ENCODE data around the gene CCDC91.
A peak's percentile ranks its signal among the peaks of the same experiment; 100 is the strongest.
"Not testable (repeated sequence)": the region's sequence is repeated elsewhere in the genome, so short reads cannot be mapped to it uniquely, and the experiment has no call there.

CCDC91 gene

DNA sequence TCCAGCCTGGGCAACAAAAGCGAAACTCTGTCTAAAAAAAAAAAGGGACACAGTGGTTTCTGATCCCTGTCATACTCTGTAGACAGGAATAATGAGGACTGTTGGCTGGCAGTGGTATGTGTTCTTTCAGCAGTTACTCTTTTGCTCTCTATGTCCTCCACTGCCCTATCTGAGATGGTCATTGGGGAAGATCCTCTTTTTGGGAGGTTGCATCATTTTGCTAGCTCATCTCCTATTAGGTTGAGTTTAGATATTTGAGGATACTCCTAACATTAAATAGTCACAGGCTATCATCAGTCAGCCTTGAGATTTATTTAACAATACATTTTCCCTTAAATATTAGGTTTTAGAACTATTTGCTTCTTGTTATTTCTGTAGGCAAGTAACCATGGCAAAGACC, 5.9 kb upstream of the CCDC91 start:
- H2AFZ ChIP-seq (ENCODE audit: low read length, unreplicated experiment) = no peak overlapping the region
- H3K27ac ChIP-seq (ENCODE audit: low read depth, low read length) = no peak overlapping the region
- peaks cover 5% of the 10 kb centered on the region for H3K79me2 ChIP-seq (ENCODE audit: control insufficient read depth, insufficient read depth, low read length, unreplicated experiment)
- peaks cover 4% of the 10 kb centered on the region for H3K4me1 ChIP-seq (ENCODE audit: control insufficient read depth, insufficient read depth, low read length, unreplicated experiment)
- no peaks in the 10 kb centered on the region for H3K36me3 ChIP-seq (ENCODE audit: insufficient read depth, low read length)
- no peak overlapping the region for H3K4me3 ChIP-seq (ENCODE audit: low read depth, low read length)
- H3K27me3 ChIP-seq (ENCODE audit: insufficient read depth, low read length) = no peaks in the 10 kb centered on the region

DNA sequence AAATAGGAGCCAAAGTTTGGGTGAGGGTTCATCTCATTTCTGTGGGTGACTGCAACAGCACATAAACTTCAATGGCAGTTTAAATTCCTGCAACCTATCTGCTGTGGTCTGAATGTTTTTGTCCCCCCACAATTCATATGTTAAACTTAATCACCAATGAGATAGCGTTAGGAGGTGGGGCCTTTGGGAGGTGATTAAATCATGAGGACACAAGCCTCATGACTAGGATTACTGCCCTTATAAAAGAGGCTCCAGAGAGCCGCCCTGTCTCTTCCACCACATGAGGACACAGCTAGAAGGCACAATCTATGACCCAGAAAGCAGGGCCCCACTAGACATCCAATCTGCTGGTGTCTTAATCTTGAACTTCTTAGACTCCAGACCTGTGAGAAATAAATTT, 3.8 kb upstream of the CCDC91 start:
- H3K27me3 ChIP-seq (ENCODE audit: insufficient read depth, low read length) = no peaks in the 10 kb centered on the region
- H3K27ac ChIP-seq (ENCODE audit: low read depth, low read length) = no peak overlapping the region
- peaks cover 8% of the 10 kb centered on the region for H3K79me2 ChIP-seq (ENCODE audit: control insufficient read depth, insufficient read depth, low read length, unreplicated experiment)
- H3K36me3 ChIP-seq (ENCODE audit: insufficient read depth, low read length) = no peaks in the 10 kb centered on the region
- no peak overlapping the region for H2AFZ ChIP-seq (ENCODE audit: low read length, unreplicated experiment)
- H3K4me1 ChIP-seq (ENCODE audit: control insufficient read depth, insufficient read depth, low read length, unreplicated experiment) = peaks cover 13% of the 10 kb centered on the region
- H3K4me3 ChIP-seq (ENCODE audit: low read depth, low read length) = no peak overlapping the region

DNA sequence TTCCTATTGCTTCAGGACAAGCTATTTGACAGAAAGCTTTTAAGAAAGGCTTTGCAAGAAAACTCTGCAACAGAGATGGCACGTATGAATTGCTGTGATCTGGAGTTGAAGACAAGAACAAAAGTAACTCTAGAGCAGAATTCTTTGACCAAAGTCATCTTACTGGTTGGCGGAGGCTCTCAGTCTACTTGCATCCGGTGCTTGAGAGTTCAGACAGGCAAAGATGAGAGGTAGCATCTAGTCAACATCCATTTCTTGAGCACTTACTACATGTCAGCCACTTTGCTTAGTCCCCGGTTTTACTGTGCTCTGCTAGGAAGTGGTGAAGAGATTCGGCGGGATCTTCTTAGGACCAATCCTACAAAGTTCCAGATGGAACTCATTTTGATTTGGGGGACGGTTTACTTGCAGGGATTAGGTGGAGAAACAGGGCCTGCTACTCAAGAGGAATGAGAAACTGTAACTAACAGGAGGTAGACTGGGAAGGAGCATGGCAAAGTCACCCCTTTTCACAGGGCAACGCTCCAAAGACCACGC, 404 bp upstream of the CCDC91 start:
- H3K27ac ChIP-seq (ENCODE audit: low read depth, low read length) = peak overlapping the region; percentile 97
- peaks cover 22% of the 10 kb centered on the region for H3K4me1 ChIP-seq (ENCODE audit: control insufficient read depth, insufficient read depth, low read length, unreplicated experiment)
- peak overlapping the region; percentile 94 for H3K4me3 ChIP-seq (ENCODE audit: low read depth, low read length)
- H3K79me2 ChIP-seq (ENCODE audit: control insufficient read depth, insufficient read depth, low read length, unreplicated experiment) = peaks cover 28% of the 10 kb centered on the region
- H3K36me3 ChIP-seq (ENCODE audit: insufficient read depth, low read length) = no peaks in the 10 kb centered on the region
- H3K27me3 ChIP-seq (ENCODE audit: insufficient read depth, low read length) = no peaks in the 10 kb centered on the region
- H2AFZ ChIP-seq (ENCODE audit: low read length, unreplicated experiment) = peak overlapping the region; percentile 91

DNA sequence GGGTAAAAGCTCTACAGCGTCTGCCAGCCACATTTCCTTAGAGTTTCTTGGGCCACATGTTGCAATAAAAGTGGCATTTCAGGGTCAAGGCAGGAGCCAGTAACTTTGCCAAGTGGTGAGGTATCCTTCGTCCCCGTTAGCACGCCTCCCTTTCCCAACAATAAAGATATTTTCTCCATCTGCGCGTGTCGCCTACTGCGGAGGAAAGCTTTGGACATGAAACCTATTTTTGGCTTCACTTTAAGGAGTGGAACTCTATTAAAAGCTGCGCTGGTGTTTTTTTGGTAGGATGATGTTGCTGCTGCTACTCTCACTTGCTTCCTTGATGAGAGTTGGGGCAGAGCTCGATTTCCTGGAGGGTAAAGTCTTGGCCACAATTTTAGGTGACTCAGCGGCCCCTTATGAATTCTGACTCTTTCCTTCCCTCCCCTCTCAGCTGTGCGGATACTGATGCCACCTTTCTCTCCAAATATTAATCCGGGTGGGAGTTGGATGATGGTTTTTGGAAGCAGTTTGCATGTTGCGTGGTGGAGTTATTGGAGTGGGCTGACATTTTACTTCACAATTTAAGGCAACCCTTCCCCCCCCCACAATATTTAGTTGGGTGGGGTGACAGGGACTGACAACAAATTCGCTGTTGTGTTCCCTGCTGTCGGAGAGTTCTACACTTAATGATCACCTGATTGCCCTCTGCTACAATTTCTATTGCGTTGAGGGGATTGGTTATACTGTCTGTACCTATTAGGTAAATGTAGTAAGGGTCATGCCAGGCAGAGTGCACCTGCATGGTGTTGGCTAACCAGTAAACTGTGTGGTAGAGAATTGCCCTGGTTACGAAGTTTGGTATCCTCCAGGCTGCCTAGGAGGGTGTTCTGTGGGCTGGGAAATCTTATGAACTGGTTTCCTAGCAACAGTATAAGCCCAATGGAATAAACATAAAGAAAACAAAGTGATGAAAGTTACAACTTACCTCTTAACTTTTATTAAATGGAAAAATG, 1.1 kb downstream of the CCDC91 start:
- Histone ChIP-seq H2AFZ (ENCODE audit: low read length, unreplicated experiment) (peak overlapping the region; percentile 91), H3K79me2 (ENCODE audit: control insufficient read depth, insufficient read depth, low read length, unreplicated experiment) (peaks cover 28% of the 10 kb centered on the region), H3K36me3 (ENCODE audit: insufficient read depth, low read length) (no peaks in the 10 kb centered on the region), H3K4me3 (ENCODE audit: low read depth, low read length) (peak overlapping the region; percentile 94), H3K27me3 (ENCODE audit: insufficient read depth, low read length) (no peaks in the 10 kb centered on the region), H3K4me1 (ENCODE audit: control insufficient read depth, insufficient read depth, low read length, unreplicated experiment) (peaks cover 22% of the 10 kb centered on the region), H3K27ac (ENCODE audit: low read depth, low read length) (peak overlapping the region; percentile 97)

DNA sequence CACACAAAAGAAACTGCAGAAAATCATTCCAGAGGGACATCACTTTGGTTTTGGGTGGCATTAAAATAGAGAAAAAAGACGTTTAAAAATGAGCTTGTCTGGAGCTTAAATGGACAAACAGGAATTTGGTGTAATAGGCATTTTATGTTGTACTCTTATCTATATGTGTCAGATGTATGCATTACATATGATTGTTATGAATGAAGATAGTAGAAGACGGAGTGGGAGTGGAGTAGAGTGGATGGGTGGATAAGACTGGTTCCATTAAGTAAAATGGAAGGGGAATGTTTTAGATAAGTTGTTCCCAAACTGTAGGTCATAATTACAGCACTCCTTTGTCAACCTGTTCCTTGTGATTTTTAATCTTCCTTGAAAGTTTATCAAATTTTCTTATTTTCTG, 1.9 kb downstream of the CCDC91 start:
- Histone ChIP-seq H3K4me1 (ENCODE audit: control insufficient read depth, insufficient read depth, low read length, unreplicated experiment) (peaks cover 22% of the 10 kb centered on the region), H3K27ac (ENCODE audit: low read depth, low read length) (peak overlapping the region; percentile 97), H2AFZ (ENCODE audit: low read length, unreplicated experiment) (no peak overlapping the region), H3K27me3 (ENCODE audit: insufficient read depth, low read length) (no peaks in the 10 kb centered on the region), H3K36me3 (ENCODE audit: insufficient read depth, low read length) (no peaks in the 10 kb centered on the region), H3K79me2 (ENCODE audit: control insufficient read depth, insufficient read depth, low read length, unreplicated experiment) (peaks cover 28% of the 10 kb centered on the region), H3K4me3 (ENCODE audit: low read depth, low read length) (peak overlapping the region; percentile 7; the same call in 1 of the 2 replicates)

DNA sequence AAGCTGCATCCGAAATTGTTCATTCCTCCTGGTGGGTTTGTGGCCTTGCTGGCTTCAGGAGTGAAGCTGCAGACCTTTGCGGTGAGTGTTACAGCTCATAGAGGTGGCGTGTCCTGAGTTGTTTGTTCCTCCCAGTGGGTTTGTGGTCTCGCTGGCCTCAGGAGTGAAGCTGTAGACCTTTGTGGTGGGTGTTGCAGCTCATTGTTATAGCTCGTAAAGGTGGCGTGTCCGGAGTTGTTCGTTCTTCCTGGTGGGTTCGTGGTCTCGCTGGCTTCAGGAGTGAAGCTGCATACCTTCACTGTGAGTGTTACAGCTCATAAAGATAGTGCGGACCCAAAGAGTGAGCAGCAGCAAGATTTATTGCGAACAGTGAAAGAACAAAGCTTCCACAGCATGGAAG, 4.4 kb downstream of the CCDC91 start:
- not testable (repeated sequence) for H3K27me3 ChIP-seq (ENCODE audit: insufficient read depth, low read length); H3K27ac ChIP-seq (ENCODE audit: low read depth, low read length)
- peaks cover 21% of the 10 kb centered on the region for H3K79me2 ChIP-seq (ENCODE audit: control insufficient read depth, insufficient read depth, low read length, unreplicated experiment)

DNA sequence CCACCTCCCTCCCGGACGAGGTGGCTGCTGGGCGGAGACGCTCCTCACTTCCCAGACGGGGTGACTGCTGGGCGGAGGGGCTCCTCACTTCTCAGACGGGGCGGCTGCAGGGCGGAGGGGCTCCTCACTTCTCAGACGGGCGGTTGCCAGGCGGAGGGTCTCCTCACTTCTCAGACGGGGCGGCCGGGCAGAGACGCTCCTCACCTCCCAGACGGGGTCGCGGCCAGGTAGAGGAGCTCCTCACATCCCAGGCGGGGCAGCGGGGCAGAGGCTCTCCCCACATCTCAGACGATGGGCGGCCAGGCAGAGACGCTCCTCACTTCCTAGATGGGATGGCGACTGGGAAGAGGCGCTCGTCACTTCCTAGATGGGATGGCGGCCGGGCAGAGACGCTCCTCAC, 10.9 kb downstream of the CCDC91 start:
- H3K27me3 ChIP-seq (ENCODE audit: insufficient read depth, low read length); H3K79me2 ChIP-seq (ENCODE audit: control insufficient read depth, insufficient read depth, low read length, unreplicated experiment); H3K4me1 ChIP-seq (ENCODE audit: control insufficient read depth, insufficient read depth, low read length, unreplicated experiment); H3K36me3 ChIP-seq (ENCODE audit: insufficient read depth, low read length); H2AFZ ChIP-seq (ENCODE audit: low read length, unreplicated experiment); H3K4me3 ChIP-seq (ENCODE audit: low read depth, low read length); H3K27ac ChIP-seq (ENCODE audit: low read depth, low read length): not testable (repeated sequence)

More for the DNA sequence above, 4.4 kb downstream of the CCDC91 start:
- H3K36me3 ChIP-seq (ENCODE audit: insufficient read depth, low read length); H3K4me3 ChIP-seq (ENCODE audit: low read depth, low read length); H2AFZ ChIP-seq (ENCODE audit: low read length, unreplicated experiment): not testable (repeated sequence)
- peaks cover 15% of the 10 kb centered on the region for H3K4me1 ChIP-seq (ENCODE audit: control insufficient read depth, insufficient read depth, low read length, unreplicated experiment)

DNA sequence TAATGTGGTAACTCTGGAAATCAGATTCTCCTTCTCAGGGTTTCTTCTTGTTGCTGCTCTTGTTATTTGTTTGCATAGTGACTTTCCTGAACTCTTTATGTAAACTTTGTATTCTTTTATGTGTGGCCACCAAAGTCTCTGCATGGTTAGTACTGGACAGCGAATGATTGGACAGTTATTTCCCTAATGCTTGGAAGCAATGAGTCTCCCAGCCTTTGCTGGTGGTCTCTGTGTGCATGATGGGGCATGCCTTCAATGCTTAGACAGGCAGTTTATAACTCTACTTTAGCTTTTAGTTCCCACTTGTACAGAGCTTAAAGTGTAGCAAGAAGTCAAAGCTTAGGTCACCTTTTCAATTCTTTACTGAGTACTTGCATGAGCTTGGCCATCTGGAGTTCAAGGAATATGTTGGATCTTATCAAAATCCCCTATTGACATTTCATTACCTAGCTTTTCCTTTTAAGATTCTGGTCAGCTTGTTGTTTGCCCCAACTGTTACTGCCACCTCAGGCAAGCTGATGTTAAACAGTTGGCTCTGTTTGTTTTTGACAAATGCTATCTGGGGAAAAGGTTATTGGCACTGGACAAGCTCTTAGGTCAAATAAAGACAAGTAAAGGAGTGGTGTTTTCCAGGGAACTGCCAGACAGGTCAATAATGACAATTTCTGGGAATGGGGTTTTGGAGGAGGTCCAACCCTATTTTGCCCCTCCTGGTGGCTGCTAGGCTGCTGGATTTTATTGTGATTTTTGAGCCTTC, 12.3 kb downstream of the CCDC91 start:
- no peak overlapping the region for H2AFZ ChIP-seq (ENCODE audit: low read length, unreplicated experiment)
- no peak overlapping the region for H3K4me3 ChIP-seq (ENCODE audit: low read depth, low read length)
- no peaks in the 10 kb centered on the region for H3K79me2 ChIP-seq (ENCODE audit: control insufficient read depth, insufficient read depth, low read length, unreplicated experiment)
- H3K27me3 ChIP-seq (ENCODE audit: insufficient read depth, low read length) = no peaks in the 10 kb centered on the region
- no peak overlapping the region for H3K27ac ChIP-seq (ENCODE audit: low read depth, low read length)
- H3K36me3 ChIP-seq (ENCODE audit: insufficient read depth, low read length) = peaks cover 9% of the 10 kb centered on the region; the same call in 1 of the 2 replicates
- no peaks in the 10 kb centered on the region for H3K4me1 ChIP-seq (ENCODE audit: control insufficient read depth, insufficient read depth, low read length, unreplicated experiment)

DNA sequence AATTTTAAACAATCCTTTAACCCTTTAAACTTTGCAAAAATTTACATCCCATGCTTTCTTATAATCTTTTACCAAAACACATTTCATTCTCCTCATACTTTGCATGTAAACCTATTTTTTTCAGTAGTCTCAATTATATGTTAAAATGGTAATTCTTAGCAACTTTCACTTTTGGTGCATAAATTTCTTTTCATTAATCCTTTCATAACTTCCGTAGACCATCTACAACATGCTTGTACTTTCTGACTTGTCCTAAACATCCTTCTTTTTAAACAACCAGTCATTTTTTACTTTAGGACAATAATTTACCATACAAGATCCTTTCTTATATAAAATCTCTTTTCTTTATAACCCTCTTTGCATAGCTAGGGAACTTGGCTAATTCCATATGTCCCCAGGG, 19.5 kb downstream of the CCDC91 start:
- no peaks in the 10 kb centered on the region for H3K79me2 ChIP-seq (ENCODE audit: control insufficient read depth, insufficient read depth, low read length, unreplicated experiment)
- H3K27me3 ChIP-seq (ENCODE audit: insufficient read depth, low read length) = no peaks in the 10 kb centered on the region
- H2AFZ ChIP-seq (ENCODE audit: low read length, unreplicated experiment) = no peak overlapping the region
- H3K36me3 ChIP-seq (ENCODE audit: insufficient read depth, low read length) = peaks cover 23% of the 10 kb centered on the region
- no peaks in the 10 kb centered on the region for H3K4me1 ChIP-seq (ENCODE audit: control insufficient read depth, insufficient read depth, low read length, unreplicated experiment)
- H3K27ac ChIP-seq (ENCODE audit: low read depth, low read length) = no peak overlapping the region
- H3K4me3 ChIP-seq (ENCODE audit: low read depth, low read length) = no peak overlapping the region

DNA sequence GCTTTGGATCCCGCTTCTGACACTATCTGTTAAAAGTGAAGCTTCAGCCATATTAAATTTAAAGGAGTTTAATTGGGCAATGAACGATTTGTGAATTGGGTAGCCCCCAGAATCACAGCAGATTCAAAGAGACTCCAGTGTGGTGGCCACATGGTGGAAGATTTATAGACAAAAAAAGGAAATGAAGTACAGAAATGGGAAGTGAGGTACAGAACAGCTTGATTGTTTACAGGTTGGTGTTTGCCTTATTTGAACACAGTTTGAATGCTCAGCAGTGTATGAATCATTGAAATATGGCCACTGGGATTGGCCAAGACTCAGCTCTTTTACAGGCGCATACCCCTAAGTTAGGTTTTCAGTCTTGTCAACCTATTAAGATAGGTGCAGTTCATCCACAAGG, 21.9 kb downstream of the CCDC91 start:
- H3K4me3 ChIP-seq (ENCODE audit: low read depth, low read length) = no peak overlapping the region
- no peak overlapping the region for H2AFZ ChIP-seq (ENCODE audit: low read length, unreplicated experiment)
- no peaks in the 10 kb centered on the region for H3K79me2 ChIP-seq (ENCODE audit: control insufficient read depth, insufficient read depth, low read length, unreplicated experiment)
- H3K27me3 ChIP-seq (ENCODE audit: insufficient read depth, low read length) = no peaks in the 10 kb centered on the region
- H3K4me1 ChIP-seq (ENCODE audit: control insufficient read depth, insufficient read depth, low read length, unreplicated experiment) = no peaks in the 10 kb centered on the region
- no peak overlapping the region for H3K27ac ChIP-seq (ENCODE audit: low read depth, low read length)
- H3K36me3 ChIP-seq (ENCODE audit: insufficient read depth, low read length) = peaks cover 23% of the 10 kb centered on the region

All from ACC112 (cell line).